H9 (cell line): Measurements from ENCODE around the gene LARGE1. TPM values are rescaled to one million over a fixed set of nuclear protein-coding genes. Genes with fewer than 3 reads are reported as not detected.

Experiments used
- DNase-seq: peaks from one replicate; pipeline ENCODE4 v3.0.0-alpha.2; 2017
- H2AFZ ChIP-seq: one replicate; pipeline ENCODE4 v1.6.1; 2013; ENCODE audit warnings: mild to moderate bottlenecking, low read length, control low read depth, moderate library complexity
- H2AK5ac ChIP-seq: 2 replicates; pipeline ENCODE4 v1.6.1; 2013; ENCODE audit warnings: low read length, control low read depth, mixed read lengths; ENCODE audit not compliant: insufficient read length
- H2BK120ac ChIP-seq: one replicate; pipeline ENCODE4 v1.6.1; 2013; ENCODE audit warnings: low read depth, mild to moderate bottlenecking, low read length, control low read depth, inconsistent platforms; ENCODE audit not compliant: poor library complexity, severe bottlenecking
- H2BK12ac ChIP-seq: 2 replicates; pipeline ENCODE4 v1.6.1; 2013; ENCODE audit warnings: low read length, control low read depth, mixed read lengths, low read depth; ENCODE audit not compliant: insufficient read length
- H2BK15ac ChIP-seq: 2 replicates; pipeline ENCODE4 v1.6.1; 2013; ENCODE audit warnings: low read depth, low read length, control low read depth
- H2BK20ac ChIP-seq: one replicate; pipeline ENCODE4 v1.6.1; 2013; ENCODE audit warnings: low read depth, mild to moderate bottlenecking, low read length, control low read depth, inconsistent platforms; ENCODE audit not compliant: poor library complexity, severe bottlenecking
- H2BK5ac ChIP-seq: 2 replicates; pipeline ENCODE4 v1.6.1; 2013; ENCODE audit warnings: low read length, control low read depth, mixed read lengths; ENCODE audit not compliant: insufficient read length
- H3K14ac ChIP-seq: 2 replicates; pipeline ENCODE4 v1.6.1; 2013; ENCODE audit warnings: low read length, control low read depth; ENCODE audit not compliant: insufficient read depth
- H3K18ac ChIP-seq: 2 replicates; pipeline ENCODE4 v1.6.1; 2013; ENCODE audit warnings: low read depth, mild to moderate bottlenecking, mixed read lengths, low read length, control low read depth; ENCODE audit not compliant: insufficient read length
- H3K23ac ChIP-seq: 2 replicates; pipeline ENCODE4 v1.6.1; 2013; ENCODE audit warnings: low read length, control low read depth, mixed read lengths, low read depth; ENCODE audit not compliant: insufficient read length
- H3K23me2 ChIP-seq: 2 replicates; pipeline ENCODE4 v1.6.1; 2013; ENCODE audit warnings: low read depth, mild to moderate bottlenecking, mixed read lengths, low read length, control low read depth; ENCODE audit not compliant: insufficient read length, poor library complexity, severe bottlenecking
- H3K27ac ChIP-seq: 2 replicates; pipeline ENCODE4 v1.5.1; 2013; ENCODE audit warnings: low read length, control low read depth, mixed read lengths, low read depth; ENCODE audit not compliant: insufficient read length
- H3K27me3 ChIP-seq: 2 replicates; pipeline ENCODE4 v1.6.1; 2013; ENCODE audit warnings: low read length, control low read depth, inconsistent platforms; ENCODE audit not compliant: insufficient read depth
- H3K4ac ChIP-seq: 2 replicates; pipeline ENCODE4 v1.6.1; 2013; ENCODE audit warnings: low read depth, mild to moderate bottlenecking, control low read depth, inconsistent platforms, low read length, moderate library complexity
- H3K4me1 ChIP-seq: 2 replicates; pipeline ENCODE4 v1.6.1; 2013; ENCODE audit warnings: low read length, control low read depth, inconsistent platforms; ENCODE audit not compliant: insufficient read depth
- H3K4me2 ChIP-seq: 2 replicates; pipeline ENCODE4 v1.6.1; 2013; ENCODE audit warnings: low read length, control low read depth, mixed read lengths; ENCODE audit not compliant: insufficient read length, insufficient read depth
- H3K56ac ChIP-seq: 2 replicates; pipeline ENCODE4 v1.6.1; 2013; ENCODE audit warnings: low read depth, mild to moderate bottlenecking, mixed read lengths, low read length, control low read depth; ENCODE audit not compliant: insufficient read length
- H3K79me1 ChIP-seq: 2 replicates; pipeline ENCODE4 v1.6.1; 2013; ENCODE audit warnings: low read depth, mild to moderate bottlenecking, moderate library complexity, low read length, control low read depth, inconsistent platforms; ENCODE audit not compliant: insufficient read depth, poor library complexity, severe bottlenecking
- H3K79me2 ChIP-seq: 2 replicates; pipeline ENCODE4 v1.6.1; 2013; ENCODE audit warnings: low read length, control low read depth, inconsistent platforms; ENCODE audit not compliant: insufficient read depth
- H3K9ac ChIP-seq: 2 replicates; pipeline ENCODE4 v1.6.1; 2013; ENCODE audit warnings: low read length, control low read depth, mixed read lengths; ENCODE audit not compliant: insufficient read length; ENCODE audit errors: extremely low read depth
- H3K9me3 ChIP-seq: one replicate; pipeline ENCODE4 v1.6.1; 2013; ENCODE audit warnings: low read depth, low read length, inconsistent platforms; ENCODE audit not compliant: control insufficient read depth
- H3T11ph ChIP-seq: one replicate; pipeline ENCODE4 v1.6.1; 2013; ENCODE audit warnings: mild to moderate bottlenecking, low read length, control low read depth, inconsistent platforms
- H4K20me1 ChIP-seq: one replicate; pipeline ENCODE4 v1.6.1; 2013; ENCODE audit not compliant: control insufficient read depth, insufficient read length, insufficient read depth
- H4K5ac ChIP-seq: 2 replicates; pipeline ENCODE4 v1.6.1; 2013; ENCODE audit warnings: low read depth, mild to moderate bottlenecking, mixed read lengths, low read length, control low read depth; ENCODE audit not compliant: insufficient read length
- H4K8ac ChIP-seq: replicated peaks from 2 replicates; pipeline ENCODE4 v1.6.1; 2013; ENCODE audit warnings: low read length, control low read depth, mixed read lengths, low read depth; ENCODE audit not compliant: insufficient read length
- H4K91ac ChIP-seq: 2 replicates; pipeline ENCODE4 v1.6.1; 2013; ENCODE audit warnings: low read depth, mild to moderate bottlenecking, moderate library complexity, mixed read lengths, low read length, control low read depth; ENCODE audit not compliant: insufficient read length
- H3K27ac Mint-ChIP-seq, 3 experiments: 2 replicates in 2 of 3; 3 replicates in 1 of 3; pipeline ENCODE4 v1.8.0; 2020 to 2021; ENCODE audit warnings: mixed read lengths in 3 of 3, mild to moderate bottlenecking in 1 of 3, moderate library complexity in 1 of 3
- H3K27me3 Mint-ChIP-seq: 2 replicates; pipeline ENCODE4 v1.8.0; 2021; ENCODE audit warnings: low read depth, mild to moderate bottlenecking, moderate library complexity, mixed read lengths
- H3K36me3 Mint-ChIP-seq, 3 experiments: 2 replicates in 2 of 3; 3 replicates in 1 of 3; pipeline ENCODE4 v1.8.0; 2020 to 2021; ENCODE audit warnings: low read depth in 3 of 3, mixed read lengths in 3 of 3; ENCODE audit not compliant: insufficient read depth in 1 of 3
- H3K4me1 Mint-ChIP-seq, 2 experiments: 2 replicates each; pipeline ENCODE4 v1.8.0; 2020; ENCODE audit warnings: mixed read lengths in 2 of 2
- H3K4me3 Mint-ChIP-seq, 2 experiments: 2 replicates in 1 of 2; 3 replicates in 1 of 2; pipeline ENCODE4 v1.8.0; 2020 to 2021; ENCODE audit warnings: mild to moderate bottlenecking in 2 of 2, mixed read lengths in 2 of 2, moderate library complexity in 1 of 2
- H3K9me3 Mint-ChIP-seq, 2 experiments: 2 replicates in 1 of 2; 3 replicates in 1 of 2; pipeline ENCODE4 v1.8.0; 2020; ENCODE audit warnings: mild to moderate bottlenecking in 2 of 2, mixed read lengths in 2 of 2, moderate library complexity in 1 of 2
- WGBS: extraction: QIAGEN DNeasy Blood & Tissue Kit; methylation state at CpG from one replicate; pipeline ENCODE4 v1.1.7; 2013; ENCODE audit warnings: missing lambda C conversion rate, low lambda C conversion rate, mixed read lengths; ENCODE audit not compliant: insufficient read length; ENCODE audit errors: extremely low coverage; 5-methylcytosine and 5-hydroxymethylcytosine counted together
- total RNA-seq: library from RNA; stranded (reverse); gene quantifications from 2 replicates; pipeline ENCODE4 v1.2.1, GENCODE V29; 2021
- TF ChIP-seq, protein P1 (sequence below): fragments of 200-600 bp; sonication (generic); conservative IDR thresholded peaks from 3 replicates; pipeline ENCODE4 v1.8.0; 2021; ENCODE audit warnings: antibody characterized with exemption, mild to moderate bottlenecking

LARGE1 gene
- total RNA-seq, 1 experiment from 2014 or later, result 43.5 TPM

DNA sequence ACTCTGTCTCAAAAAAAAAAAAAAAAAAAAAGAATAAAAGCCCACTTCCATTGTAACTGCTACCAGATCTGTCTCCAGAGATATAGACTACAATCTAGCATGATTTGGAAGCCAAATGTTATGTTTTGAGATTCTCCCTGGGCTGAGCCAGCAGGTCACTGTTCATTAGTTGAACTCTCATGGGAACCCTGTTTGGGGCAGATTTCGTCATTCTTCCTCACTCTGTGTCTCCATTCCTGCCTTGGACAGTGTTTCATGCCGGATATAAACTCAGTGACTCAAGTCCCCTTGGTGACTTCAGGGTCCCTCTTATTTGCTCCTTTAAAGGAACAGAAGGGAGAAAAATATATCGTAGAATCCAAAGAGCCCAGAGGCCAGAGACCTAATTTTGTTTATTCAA, 378.1 kb downstream of the LARGE1 start:
- Histone ChIP-seq H3K9me3 (no peaks in the 10 kb centered on the region), H3K27ac (no peak overlapping the region), H2BK20ac (no peak overlapping the region), H2AK5ac (no peak overlapping the region), H2BK15ac (no peak overlapping the region), H3K23me2 (no peaks in the 10 kb centered on the region), H2BK120ac (no peak overlapping the region), H4K20me1 (no peaks in the 10 kb centered on the region), H4K8ac (no peak overlapping the region), H3K4me1 (no peaks in the 10 kb centered on the region), H3K4me2 (no peak overlapping the region), H3K27me3 (no peaks in the 10 kb centered on the region), H3K79me1 (no peaks in the 10 kb centered on the region), H2AFZ (no peak overlapping the region), H3T11ph (no peak overlapping the region), H3K14ac (no peak overlapping the region), H2BK5ac (no peak overlapping the region), H3K9ac (no peak overlapping the region), H3K4ac (no peak overlapping the region), H4K5ac (no peak overlapping the region), H3K23ac (no peak overlapping the region), H3K56ac (no peak overlapping the region), H3K79me2 (no peaks in the 10 kb centered on the region), H3K18ac (no peak overlapping the region), H2BK12ac (no peak overlapping the region), H4K91ac (no peak overlapping the region)
- no peak for DNase-seq
- no peaks in the 10 kb centered on the region for H3K27me3 Mint-ChIP-seq
- H3K9me3 Mint-ChIP-seq, result no peaks in the 10 kb centered on the region
- H3K4me3 Mint-ChIP-seq, result no peak overlapping the region
- peaks cover 0 to 2% (median 0%) of the 10 kb centered on the region in 3 experiments; a peak in 3 of 7 replicates for H3K36me3 Mint-ChIP-seq
- peaks cover 0 to 2% of the 10 kb centered on the region in 2 experiments; a peak in 1 of 4 replicates for H3K4me1 Mint-ChIP-seq
- TF ChIP-seq, protein P1, sequence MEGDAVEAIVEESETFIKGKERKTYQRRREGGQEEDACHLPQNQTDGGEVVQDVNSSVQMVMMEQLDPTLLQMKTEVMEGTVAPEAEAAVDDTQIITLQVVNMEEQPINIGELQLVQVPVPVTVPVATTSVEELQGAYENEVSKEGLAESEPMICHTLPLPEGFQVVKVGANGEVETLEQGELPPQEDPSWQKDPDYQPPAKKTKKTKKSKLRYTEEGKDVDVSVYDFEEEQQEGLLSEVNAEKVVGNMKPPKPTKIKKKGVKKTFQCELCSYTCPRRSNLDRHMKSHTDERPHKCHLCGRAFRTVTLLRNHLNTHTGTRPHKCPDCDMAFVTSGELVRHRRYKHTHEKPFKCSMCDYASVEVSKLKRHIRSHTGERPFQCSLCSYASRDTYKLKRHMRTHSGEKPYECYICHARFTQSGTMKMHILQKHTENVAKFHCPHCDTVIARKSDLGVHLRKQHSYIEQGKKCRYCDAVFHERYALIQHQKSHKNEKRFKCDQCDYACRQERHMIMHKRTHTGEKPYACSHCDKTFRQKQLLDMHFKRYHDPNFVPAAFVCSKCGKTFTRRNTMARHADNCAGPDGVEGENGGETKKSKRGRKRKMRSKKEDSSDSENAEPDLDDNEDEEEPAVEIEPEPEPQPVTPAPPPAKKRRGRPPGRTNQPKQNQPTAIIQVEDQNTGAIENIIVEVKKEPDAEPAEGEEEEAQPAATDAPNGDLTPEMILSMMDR, result no peak
- H3K27ac Mint-ChIP-seq, result no peak overlapping the region; a peak in 1 of 7 replicates
- WGBS, result no CpG with 5 or more reads among the region's 3 CpGs
